Breast epithelium (tissue), 3 donors: ENCODE measurements around the gene MYH7.

Experiments
- CTCF ChIP-seq, 3 donors: fragments of 450-650 bp; IDR thresholded peaks; one replicate each; pipeline ENCODE4 v1.5.1; 2016 to 2017; ENCODE audit warnings: antibody characterized with exemption in 3 of 3, mild to moderate bottlenecking in 3 of 3, moderate library complexity in 3 of 3
- POLR2A ChIP-seq: fragments of 450-650 bp; IDR thresholded peaks from one replicate; pipeline ENCODE4 v1.6.1; 2016; ENCODE audit warnings: antibody characterized with exemption, mild to moderate bottlenecking, moderate library complexity

GRCh38 chr14:23403908-23404307 is 31.6 kb downstream of the MYH7 start:
- no peak for TF ChIP-seq CTCF (IDR thresholded peaks at IDR 0.05)
- no peak for TF ChIP-seq POLR2A
